ENCODE measurements around the gene SMIM7.

DNA sequence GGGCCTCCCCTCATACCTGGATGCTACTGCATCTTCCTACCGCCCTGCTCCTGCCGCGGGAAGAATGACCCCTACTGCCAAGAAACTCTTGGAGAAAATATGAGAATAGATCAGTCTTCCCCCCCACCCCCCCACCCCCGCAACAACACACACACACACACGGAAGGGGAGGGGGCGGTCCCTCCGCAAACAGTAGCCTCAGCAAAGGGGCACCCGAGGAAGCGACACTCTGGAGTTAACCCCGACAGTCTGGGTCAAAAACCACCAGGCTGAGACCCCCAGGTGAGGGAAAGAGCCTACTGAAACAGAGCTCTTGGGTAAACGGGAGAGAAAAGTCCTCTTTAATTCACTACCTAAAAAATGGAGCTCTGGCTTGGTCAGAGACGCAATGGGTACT, 33.1 kb downstream of the SMIM7 start:
- no peak for TF ChIP-seq POLR2A (IDR thresholded peaks at IDR 0.05; ENCODE audit: low read depth, low read length)
- TF ChIP-seq TAF1 (IDR thresholded peaks at IDR 0.05; ENCODE audit: borderline replicate concordance, low read depth, low read length): no peak
- TF ChIP-seq POLR2AphosphoS5 (IDR thresholded peaks at IDR 0.05; ENCODE audit: low read depth, low read length): no peak

Data from GM12892 (cell line).